Activated CD4-positive, alpha-beta T cell treated with anti-CD3 and anti-CD28 coated beads, Interleukin-2, amount 10 ng/mL, durations not matched to agents 7 days and 5 days (primary cell): ENCODE results near the gene FLII. TPM values are rescaled to one million over a fixed set of nuclear protein-coding genes. Genes with fewer than 3 reads are reported as not detected.

Experiments used
- CTCF ChIA-PET: fragments of 350-600 bp; sonication (Branson Sonifier 250); formaldehyde crosslinking; loops from one replicate; lab custom pipeline; 2021; ENCODE audit warnings: antibody characterized with exemption; lab: Charles Lee
- POLR2A ChIA-PET: fragments of 350-600 bp; sonication (Branson Sonifier 250); formaldehyde crosslinking; loops from one replicate; lab custom pipeline; 2021; ENCODE audit warnings: antibody characterized with exemption; lab: Charles Lee
- DNase-seq: peaks from one replicate; pipeline ENCODE4 v3.0.0-alpha.2; 2020
- H3K27ac Mint-ChIP-seq: one replicate; pipeline ENCODE4 v1.8.0; 2021; ENCODE audit warnings: mild to moderate bottlenecking, moderate library complexity, mixed read lengths
- H3K27me3 Mint-ChIP-seq: one replicate; pipeline ENCODE4 v1.8.0; 2021; ENCODE audit warnings: mixed read lengths
- H3K36me3 Mint-ChIP-seq: one replicate; pipeline ENCODE4 v1.8.0; 2021; ENCODE audit warnings: low read depth, mixed read lengths
- H3K4me1 Mint-ChIP-seq: one replicate; pipeline ENCODE4 v1.8.0; 2021; ENCODE audit warnings: mixed read lengths
- H3K4me3 Mint-ChIP-seq: one replicate; pipeline ENCODE4 v1.8.0; 2021; ENCODE audit warnings: mild to moderate bottlenecking, moderate library complexity, mixed read lengths
- H3K9me3 Mint-ChIP-seq: one replicate; pipeline ENCODE4 v1.8.0; 2021; ENCODE audit warnings: mixed read lengths
- total RNA-seq, 2 experiments: library from RNA; stranded (reverse); gene quantifications; one replicate each; pipeline ENCODE4 v1.2.3, GENCODE V29; 2021

The FLII gene
- total RNA-seq, 2 experiments from 2014 or later, result 323 to 328 TPM

GRCh38 chr17:18270046-18270931 is 11.8 kb upstream of the FLII start:
- H3K27ac Mint-ChIP-seq, result no peak overlapping the region
- H3K4me1 Mint-ChIP-seq, result peaks cover 15% of the 10 kb centered on the region
- ChIA-PET POLR2A (no interaction called here), CTCF (no interaction called here)
- H3K9me3 Mint-ChIP-seq, result no peaks in the 10 kb centered on the region
- H3K4me3 Mint-ChIP-seq, result no peak overlapping the region
- DNase-seq, result no peak
- H3K36me3 Mint-ChIP-seq, result peaks cover 2% of the 10 kb centered on the region
- no peaks in the 10 kb centered on the region for H3K27me3 Mint-ChIP-seq

- Mint-ChIP-seq H3K27me3 (no peaks in the 10 kb centered on the region), H3K4me3 (no peak overlapping the region), H3K27ac (peak overlapping the region; percentile 31), H3K9me3 (no peaks in the 10 kb centered on the region), H3K36me3 (peaks cover 5% of the 10 kb centered on the region), H3K4me1 (peaks cover 15% of the 10 kb centered on the region)
- DNase-seq, result no peak
- CTCF ChIA-PET, result no interaction called here
- POLR2A ChIA-PET, result no interaction called here
Observed at GRCh38 chr17:18267927-18268711, 9.6 kb upstream of the FLII start.

- H3K4me3 Mint-ChIP-seq, result no peak overlapping the region
- H3K9me3 Mint-ChIP-seq, result no peaks in the 10 kb centered on the region
- peaks cover 15% of the 10 kb centered on the region for H3K4me1 Mint-ChIP-seq
- POLR2A ChIA-PET, result no interaction called here
- no peaks in the 10 kb centered on the region for H3K27me3 Mint-ChIP-seq
- H3K27ac Mint-ChIP-seq, result no peak overlapping the region
- DNase-seq, result no peak
- H3K36me3 Mint-ChIP-seq, result peaks cover 3% of the 10 kb centered on the region
- CTCF ChIA-PET, result interaction anchor here (0.6 kb wide), 1 partner anchor 87 kb away, joined by 3 read pairs; no protein-coding TSS in a partner anchor
Observed at GRCh38 chr17:18267366-18267765, 8.8 kb upstream of the FLII start.

- POLR2A ChIA-PET, result no interaction called here
- H3K4me1 Mint-ChIP-seq, result peaks cover 35% of the 10 kb centered on the region
Observed at GRCh38 chr17:18263885-18264682, 5.5 kb upstream of the FLII start.

GRCh38 chr17:18262641-18263040 is 4.1 kb upstream of the FLII start:
- CTCF ChIA-PET, result interaction anchor here (1.5 kb wide), 1 partner anchor 363 kb away, joined by 5 read pairs; no protein-coding TSS in a partner anchor
- DNase-seq, result no peak

More at GRCh38 chr17:18263885-18264682, 5.5 kb upstream of the FLII start:
- CTCF ChIA-PET, result interaction anchor here (0.8 to 2.2 kb wide), 7 partner anchors 9 to 54 kb away, joined by 3 to 10 read pairs (median 3); no protein-coding TSS in a partner anchor
- Mint-ChIP-seq H3K9me3 (no peaks in the 10 kb centered on the region), H3K27ac (no peak overlapping the region), H3K36me3 (peaks cover 3% of the 10 kb centered on the region), H3K4me3 (no peak overlapping the region), H3K27me3 (no peaks in the 10 kb centered on the region)
- no peak for DNase-seq

GRCh38 chr17:18262111-18262510 is 3.6 kb upstream of the FLII start:
- DNase-seq, result no peak
- peaks cover 3% of the 10 kb centered on the region for H3K36me3 Mint-ChIP-seq
- ChIA-PET CTCF (interaction anchor here (1.3 to 1.5 kb wide), 2 partner anchors 19 to 364 kb away, joined by 4 to 5 read pairs; no protein-coding TSS in a partner anchor), POLR2A (no interaction called here)
- peaks cover 31% of the 10 kb centered on the region for H3K4me1 Mint-ChIP-seq
- H3K27me3 Mint-ChIP-seq, result no peaks in the 10 kb centered on the region
- H3K27ac Mint-ChIP-seq, result peak overlapping the region; percentile 4
- no peaks in the 10 kb centered on the region for H3K9me3 Mint-ChIP-seq
- H3K4me3 Mint-ChIP-seq, result peak overlapping the region; percentile 76

More at GRCh38 chr17:18262641-18263040, 4.1 kb upstream of the FLII start:
- peaks cover 30% of the 10 kb centered on the region for H3K4me1 Mint-ChIP-seq
- H3K27me3 Mint-ChIP-seq, result no peaks in the 10 kb centered on the region
- no peaks in the 10 kb centered on the region for H3K9me3 Mint-ChIP-seq
- no peak overlapping the region for H3K4me3 Mint-ChIP-seq
- peaks cover 3% of the 10 kb centered on the region for H3K36me3 Mint-ChIP-seq
- no peak overlapping the region for H3K27ac Mint-ChIP-seq
- POLR2A ChIA-PET, result no interaction called here

GRCh38 chr17:18261659-18262058 is 3.1 kb upstream of the FLII start:
- Mint-ChIP-seq H3K4me3 (peak overlapping the region; percentile 76), H3K27ac (peak overlapping the region; percentile 86), H3K4me1 (peaks cover 35% of the 10 kb centered on the region), H3K36me3 (peaks cover 3% of the 10 kb centered on the region), H3K9me3 (no peaks in the 10 kb centered on the region), H3K27me3 (no peaks in the 10 kb centered on the region)
- ChIA-PET CTCF (interaction anchor here (1.0 to 1.7 kb wide), 4 partner anchors 19 to 364 kb away, joined by 3 to 8 read pairs (median 4); partner anchors contain the start of gene ALKBH5), POLR2A (no interaction called here)
- DNase-seq, result no peak

GRCh38 chr17:18261146-18261515 is 2.6 kb upstream of the FLII start:
- peak overlapping the region; percentile 86 for H3K27ac Mint-ChIP-seq
- ChIA-PET POLR2A (interaction anchor here (0.7 kb wide), 1 partner anchor 37 kb away, joined by 3 read pairs; no protein-coding TSS in a partner anchor), CTCF (interaction anchor here (1.0 to 1.7 kb wide), 5 partner anchors 20 to 365 kb away, joined by 3 to 8 read pairs (median 4); partner anchors contain the start of gene ALKBH5)
- H3K4me1 Mint-ChIP-seq, result peaks cover 38% of the 10 kb centered on the region
- peak overlapping the region; percentile 76 for H3K4me3 Mint-ChIP-seq
- peaks cover 7% of the 10 kb centered on the region for H3K36me3 Mint-ChIP-seq
- H3K27me3 Mint-ChIP-seq, result no peaks in the 10 kb centered on the region
- DNase-seq, result peak; percentile 35
- H3K9me3 Mint-ChIP-seq, result no peaks in the 10 kb centered on the region

GRCh38 chr17:18260332-18261145 is 2.0 kb upstream of the FLII start, which contains the start of gene MIEF2:
Gene MIEF2 (plus strand): TSS chr17:18260662. CDS start chr17:18262721, 2,059 bp downstream.
- Mint-ChIP-seq H3K27ac (peak within 1 kb of the TSS; percentile 86), H3K27me3 (no peaks in the 10 kb centered on the region), H3K36me3 (peaks cover 10% of the 10 kb centered on the region), H3K9me3 (no peaks in the 10 kb centered on the region), H3K4me3 (peak within 1 kb of the TSS; percentile 76), H3K4me1 (peaks cover 43% of the 10 kb centered on the region)
- ChIA-PET CTCF (interaction anchor here (1.0 to 1.7 kb wide), 5 partner anchors 20 to 77 kb away, joined by 3 to 8 read pairs (median 3); partner anchors contain the start of gene ALKBH5), POLR2A (interaction anchor here (0.7 kb wide), 1 partner anchor 36 kb away, joined by 3 read pairs; no protein-coding TSS in a partner anchor)
- DNase-seq, result peak; percentile 95

- no peaks in the 10 kb centered on the region for H3K27me3 Mint-ChIP-seq
- no peaks in the 10 kb centered on the region for H3K9me3 Mint-ChIP-seq
- ChIA-PET CTCF (interaction anchor here (1.4 to 1.7 kb wide), 4 partner anchors 26 to 41 kb away, joined by 3 to 8 read pairs (median 3); no protein-coding TSS in a partner anchor), POLR2A (no interaction called here)
- peak overlapping the region; percentile 86 for H3K27ac Mint-ChIP-seq
- H3K36me3 Mint-ChIP-seq, result peaks cover 10% of the 10 kb centered on the region
- H3K4me1 Mint-ChIP-seq, result peaks cover 45% of the 10 kb centered on the region
- DNase-seq, result no peak
- H3K4me3 Mint-ChIP-seq, result peak overlapping the region; percentile 76
Observed at GRCh38 chr17:18259621-18260331, 1.2 kb upstream of the FLII start.

GRCh38 chr17:18257982-18258355 is 569 bp downstream of the FLII start:
- POLR2A ChIA-PET, result no interaction called here
- Mint-ChIP-seq H3K27ac (peak overlapping the region; percentile 93), H3K36me3 (peaks cover 11% of the 10 kb centered on the region), H3K9me3 (no peaks in the 10 kb centered on the region), H3K27me3 (no peaks in the 10 kb centered on the region), H3K4me3 (peak overlapping the region; percentile 98), H3K4me1 (peaks cover 45% of the 10 kb centered on the region)
- CTCF ChIA-PET, result no interaction called here
- DNase-seq, result peak; percentile 57
